ENCODE measurements around the gene DHRS12.

The DHRS12 gene

GRCh38 chr13:51777921-51778320 is 26.0 kb downstream of the DHRS12 start:
- Histone ChIP-seq H3K36me3 (no peaks in the 10 kb centered on the region), H3K27me3 (no peaks in the 10 kb centered on the region), H3K4me1 (no peaks in the 10 kb centered on the region), H3K9me3 (no peaks in the 10 kb centered on the region), H3K4me3 (ENCODE audit: low read depth, low read length) (no peak overlapping the region)
- DNase-seq: no peak
- TF ChIP-seq, protein P1, sequence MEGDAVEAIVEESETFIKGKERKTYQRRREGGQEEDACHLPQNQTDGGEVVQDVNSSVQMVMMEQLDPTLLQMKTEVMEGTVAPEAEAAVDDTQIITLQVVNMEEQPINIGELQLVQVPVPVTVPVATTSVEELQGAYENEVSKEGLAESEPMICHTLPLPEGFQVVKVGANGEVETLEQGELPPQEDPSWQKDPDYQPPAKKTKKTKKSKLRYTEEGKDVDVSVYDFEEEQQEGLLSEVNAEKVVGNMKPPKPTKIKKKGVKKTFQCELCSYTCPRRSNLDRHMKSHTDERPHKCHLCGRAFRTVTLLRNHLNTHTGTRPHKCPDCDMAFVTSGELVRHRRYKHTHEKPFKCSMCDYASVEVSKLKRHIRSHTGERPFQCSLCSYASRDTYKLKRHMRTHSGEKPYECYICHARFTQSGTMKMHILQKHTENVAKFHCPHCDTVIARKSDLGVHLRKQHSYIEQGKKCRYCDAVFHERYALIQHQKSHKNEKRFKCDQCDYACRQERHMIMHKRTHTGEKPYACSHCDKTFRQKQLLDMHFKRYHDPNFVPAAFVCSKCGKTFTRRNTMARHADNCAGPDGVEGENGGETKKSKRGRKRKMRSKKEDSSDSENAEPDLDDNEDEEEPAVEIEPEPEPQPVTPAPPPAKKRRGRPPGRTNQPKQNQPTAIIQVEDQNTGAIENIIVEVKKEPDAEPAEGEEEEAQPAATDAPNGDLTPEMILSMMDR (IDR thresholded peaks at IDR 0.05; ENCODE audit: low read depth, low read length): no peak

GRCh38 chr13:51776179-51776578 is 27.8 kb downstream of the DHRS12 start:
- Histone ChIP-seq H3K9me3 (no peaks in the 10 kb centered on the region), H3K4me3 (ENCODE audit: low read depth, low read length) (no peak overlapping the region), H3K27me3 (no peaks in the 10 kb centered on the region), H3K36me3 (no peaks in the 10 kb centered on the region), H3K4me1 (no peaks in the 10 kb centered on the region)
- TF ChIP-seq, protein P1 (IDR thresholded peaks at IDR 0.05; ENCODE audit: low read depth, low read length): no peak
- DNase-seq: no peak

GRCh38 chr13:51773515-51773914 is 30.4 kb downstream of the DHRS12 start:
- TF ChIP-seq, protein P1 (IDR thresholded peaks at IDR 0.05; ENCODE audit: low read depth, low read length): no peak
- no peaks in the 10 kb centered on the region for H3K4me1 ChIP-seq
- no peak overlapping the region for H3K4me3 ChIP-seq (ENCODE audit: low read depth, low read length)
- no peaks in the 10 kb centered on the region for H3K36me3 ChIP-seq
- DNase-seq: no peak
- H3K9me3 ChIP-seq: no peaks in the 10 kb centered on the region
- no peaks in the 10 kb centered on the region for H3K27me3 ChIP-seq

DNA sequence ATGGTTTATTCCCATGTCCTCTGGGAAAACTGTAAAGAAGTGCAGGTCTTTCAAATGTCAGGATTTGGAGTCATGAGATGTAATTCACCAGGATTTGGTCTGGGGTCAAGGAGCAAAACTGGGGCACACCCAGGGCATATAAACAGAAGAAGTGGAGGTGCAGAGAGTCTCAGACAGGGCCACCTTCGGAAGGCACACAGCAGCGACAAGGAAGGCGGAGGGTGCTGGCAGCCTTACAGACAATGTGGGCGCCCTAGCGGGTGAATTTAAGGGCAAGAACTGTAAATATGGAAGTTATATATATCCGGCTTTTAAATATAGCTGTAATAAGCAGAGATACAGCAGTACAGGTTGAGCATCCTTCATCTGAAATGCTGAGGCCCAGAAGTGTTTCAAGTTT is 31.2 kb downstream of the DHRS12 start:
- no peak for DNase-seq
- no peaks in the 10 kb centered on the region for H3K36me3 ChIP-seq
- H3K9me3 ChIP-seq: no peaks in the 10 kb centered on the region
- H3K27me3 ChIP-seq: no peaks in the 10 kb centered on the region
- H3K4me1 ChIP-seq: no peaks in the 10 kb centered on the region
- TF ChIP-seq, protein P1 (IDR thresholded peaks at IDR 0.05; ENCODE audit: low read depth, low read length): no peak
- no peak overlapping the region for H3K4me3 ChIP-seq (ENCODE audit: low read depth, low read length)

DNA sequence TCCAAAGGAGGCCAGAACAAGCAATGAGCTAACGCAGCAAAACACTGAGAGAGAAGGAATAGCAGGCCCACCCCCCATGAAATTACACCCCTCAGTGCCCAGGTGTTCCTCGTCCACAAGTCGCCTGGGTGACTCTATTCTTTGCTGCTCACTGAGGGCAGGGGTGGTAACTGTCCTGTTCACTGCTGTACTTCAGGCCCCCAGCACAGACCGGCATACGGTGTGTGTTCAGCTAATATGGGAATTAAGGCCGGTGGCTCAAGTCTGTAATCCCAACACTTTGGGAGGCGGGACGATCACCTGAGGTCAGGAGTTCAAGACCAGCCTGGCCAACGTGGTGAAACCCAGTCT is 31.9 kb downstream of the DHRS12 start:
- DNase-seq: no peak
- no peaks in the 10 kb centered on the region for H3K27me3 ChIP-seq

GRCh38 chr13:51771418-51772104 is 32.4 kb downstream of the DHRS12 start:
- Histone ChIP-seq H3K4me3 (ENCODE audit: low read depth, low read length) (no peak overlapping the region), H3K27me3 (no peaks in the 10 kb centered on the region), H3K4me1 (no peaks in the 10 kb centered on the region), H3K36me3 (no peaks in the 10 kb centered on the region), H3K9me3 (no peaks in the 10 kb centered on the region)
- TF ChIP-seq, protein P1 (IDR thresholded peaks at IDR 0.05; ENCODE audit: low read depth, low read length): no peak
- DNase-seq: no peak

More for the DNA sequence above, 31.9 kb downstream of the DHRS12 start:
- Histone ChIP-seq H3K36me3 (no peaks in the 10 kb centered on the region), H3K4me1 (no peaks in the 10 kb centered on the region), H3K4me3 (ENCODE audit: low read depth, low read length) (no peak overlapping the region), H3K9me3 (no peaks in the 10 kb centered on the region)
- TF ChIP-seq, protein P1 (IDR thresholded peaks at IDR 0.05; ENCODE audit: low read depth, low read length): no peak

Data from BE2C (cell line).